Measurements from ENCODE around the gene F7.

The F7 gene

DNA sequence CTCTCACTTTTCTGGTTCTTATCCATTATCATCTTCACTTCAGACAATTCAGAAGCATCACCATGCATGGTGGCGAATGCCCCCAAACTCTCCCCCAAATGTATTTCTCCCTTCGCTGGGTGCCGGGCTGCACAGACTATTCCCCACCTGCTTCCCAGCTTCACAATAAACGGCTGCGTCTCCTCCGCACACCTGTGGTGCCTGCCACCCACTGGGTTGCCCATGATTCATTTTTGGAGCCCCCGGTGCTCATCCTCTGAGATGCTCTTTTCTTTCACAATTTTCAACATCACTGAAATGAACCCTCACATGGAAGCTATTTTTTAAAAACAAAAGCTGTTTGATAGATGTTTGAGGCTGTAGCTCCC is 14.2 kb downstream of the F7 start:
- no peak for DNase-seq

GRCh38 chr13:113120300-113121182 is 14.9 kb downstream of the F7 start:
- no peak for DNase-seq

DNA sequence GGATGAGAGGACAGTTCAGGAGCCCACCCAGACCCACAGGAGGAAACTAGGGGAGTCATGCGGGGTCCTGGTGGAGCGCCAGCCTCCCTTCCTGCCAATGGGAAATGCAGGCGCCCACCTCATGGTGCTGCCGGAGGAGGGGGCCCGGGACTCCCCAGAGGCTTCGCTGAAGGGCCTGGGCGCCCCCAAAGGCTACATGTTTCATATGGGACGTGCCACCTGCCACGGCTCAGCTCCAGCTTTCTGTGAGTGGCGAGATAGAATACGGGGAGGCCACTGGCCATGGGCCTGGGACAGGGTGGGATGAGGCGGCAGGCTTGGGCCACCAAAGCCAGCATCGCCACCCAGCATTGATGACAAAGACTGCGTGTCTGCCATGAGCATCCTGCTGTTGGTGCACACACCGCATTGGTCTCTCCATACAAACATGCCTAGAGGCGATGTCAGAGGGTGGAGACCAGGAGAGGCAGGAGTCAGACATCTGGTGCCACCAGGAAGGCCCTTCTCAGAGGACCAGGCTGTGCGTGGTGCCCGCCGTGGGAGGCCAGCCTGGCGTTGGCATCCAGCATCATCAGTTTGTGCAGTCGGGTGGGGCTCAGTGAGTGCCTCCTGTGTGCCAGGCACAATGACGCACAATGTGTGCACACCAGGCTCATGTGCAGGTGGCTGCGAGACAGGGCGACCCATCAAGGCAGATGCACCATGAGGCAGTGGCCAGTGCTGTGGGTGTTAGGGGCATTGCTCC is 15.8 kb downstream of the F7 start:
- no peak for DNase-seq

GRCh38 chr13:113121928-113122471 is 16.4 kb downstream of the F7 start:
- DNase-seq, result no peak

DNA sequence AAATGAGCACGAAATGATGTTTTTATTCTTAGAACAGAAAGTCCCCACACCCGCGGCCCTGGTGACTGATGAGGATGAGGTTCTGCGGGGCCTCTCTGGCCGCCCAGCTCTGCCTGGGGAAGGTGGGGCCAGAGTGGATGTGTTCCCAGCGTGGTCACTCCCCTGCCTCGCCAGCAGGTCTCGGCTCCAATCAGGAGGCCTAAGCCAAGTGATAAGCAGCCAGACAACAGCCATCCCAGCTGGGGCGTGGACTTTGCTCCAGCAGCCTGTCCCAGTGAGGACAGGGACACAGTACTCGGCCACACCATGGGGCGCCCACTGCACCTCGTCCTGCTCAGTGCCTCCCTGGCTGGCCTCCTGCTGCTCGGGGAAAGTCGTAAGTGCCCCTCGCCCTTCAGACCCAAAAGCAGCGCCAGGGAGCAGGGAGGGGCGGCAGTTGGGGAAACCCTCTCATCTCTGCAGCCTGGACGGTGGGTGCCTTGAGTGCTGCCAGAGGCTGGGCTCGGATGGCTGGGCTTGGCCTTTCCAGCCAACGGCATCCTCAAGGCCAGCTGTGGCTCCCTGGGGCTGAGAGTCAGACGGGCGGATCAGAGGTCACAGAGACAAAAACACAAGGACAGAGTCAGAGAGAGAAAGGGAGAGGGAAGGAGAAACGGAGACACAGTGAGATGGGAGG is 17.1 kb downstream of the F7 start, which contains the start of gene F10:
Gene F10, plus strand, starts transcription at position 250 of the 676 bp plus-strand sequence. Its CDS starts 57 bp downstream, at position 307.
- DNase-seq, result no peak

DNA sequence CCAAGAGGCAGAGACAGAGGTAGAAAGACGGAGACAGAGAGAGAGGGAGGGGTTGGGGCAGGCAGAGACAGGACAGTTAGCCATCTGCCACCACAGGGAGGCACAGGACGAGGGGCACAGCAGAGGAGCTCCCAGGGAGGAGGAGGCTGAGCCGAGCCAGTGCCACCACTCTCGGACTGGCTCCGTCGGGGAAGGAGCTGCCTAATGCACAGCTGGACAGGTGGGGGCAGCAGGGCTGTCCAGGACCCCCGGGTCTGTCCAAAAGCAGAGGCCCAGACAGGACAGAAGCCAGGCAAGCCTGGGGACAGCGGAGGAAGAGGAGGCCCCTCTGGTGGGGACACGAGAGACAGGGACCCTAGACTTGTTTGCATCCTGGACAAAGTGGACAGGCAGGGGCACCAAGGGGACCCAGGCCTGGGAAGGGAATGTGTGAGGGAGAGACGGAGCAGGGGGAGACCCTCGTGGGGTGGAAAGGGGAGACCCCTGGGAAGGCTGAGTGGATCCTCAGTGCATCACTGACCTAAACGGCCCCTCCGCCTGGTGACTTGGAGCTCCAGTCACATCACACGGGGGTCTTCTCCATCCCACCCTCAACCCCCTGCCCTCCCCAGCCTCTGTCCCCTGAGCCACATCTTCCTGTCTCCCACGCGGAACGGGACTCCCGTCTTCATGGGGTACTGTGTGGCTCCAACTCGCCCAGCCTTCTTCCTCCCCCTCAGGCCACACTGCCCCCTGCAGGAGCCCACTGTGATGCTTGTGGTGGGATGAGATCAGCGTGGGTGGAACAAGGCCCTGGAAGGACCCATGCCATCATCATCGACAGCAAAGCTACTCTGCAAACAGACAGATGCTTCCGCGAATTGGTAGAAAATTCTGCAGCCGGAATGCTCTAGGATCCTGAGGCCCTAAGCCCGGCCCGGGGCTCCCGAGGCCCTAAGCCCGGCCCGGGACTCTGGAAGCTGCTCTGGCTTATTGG is 17.9 kb downstream of the F7 start:
- DNase-seq, result no peak

DNA sequence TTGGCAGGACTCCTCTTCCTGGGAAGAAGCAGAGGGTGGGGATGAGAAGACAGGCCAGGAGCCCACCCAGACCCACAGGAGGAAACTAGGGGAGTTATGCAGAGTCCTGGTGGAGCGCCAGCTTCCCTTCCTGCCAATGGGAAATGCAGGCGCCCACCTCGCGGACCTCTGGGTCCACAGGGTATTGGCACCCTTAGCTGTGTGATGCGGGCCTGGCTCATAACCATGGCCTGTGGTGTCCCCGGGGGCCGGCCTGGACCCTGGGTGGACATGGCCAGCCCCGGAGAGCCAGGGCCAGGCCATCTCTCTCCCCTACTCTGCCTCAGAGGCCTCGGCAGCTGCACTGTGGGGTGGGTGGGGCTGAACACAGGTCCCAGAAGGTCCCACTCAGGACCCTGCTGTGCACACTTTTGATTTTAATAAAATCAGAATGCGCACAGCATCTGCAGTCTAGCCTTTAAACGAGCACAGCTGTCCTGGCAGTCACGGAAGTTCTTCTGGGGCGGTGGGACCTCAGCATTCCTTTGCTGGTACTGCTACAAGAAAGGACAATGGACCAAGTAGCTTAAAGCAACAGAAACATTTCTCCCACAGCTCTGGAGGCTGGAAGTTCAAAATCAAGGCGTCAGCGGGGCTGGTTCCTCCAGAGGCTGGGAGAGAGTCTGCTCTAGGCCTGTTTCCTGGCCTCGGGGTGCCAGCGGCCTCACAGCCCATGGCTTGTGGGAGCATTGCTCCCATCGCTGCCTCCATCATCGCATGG is 18.8 kb downstream of the F7 start:
- no peak for DNase-seq

- no peak for DNase-seq
Observed at GRCh38 chr13:113125506-113126264, 20.1 kb downstream of the F7 start.

- DNase-seq, result no peak
Observed at GRCh38 chr13:113126265-113127150, 20.9 kb downstream of the F7 start.

GRCh38 chr13:113129480-113129879 is 23.9 kb downstream of the F7 start:
- no peak for DNase-seq

- no peak for DNase-seq
Observed at GRCh38 chr13:113129921-113130750, 24.5 kb downstream of the F7 start.

GRCh38 chr13:113135281-113135760 is 29.7 kb downstream of the F7 start:
- DNase-seq, result no peak

GRCh38 chr13:113137691-113138298 is 32.2 kb downstream of the F7 start:
- DNase-seq, result no peak

- no peak for DNase-seq
Observed at GRCh38 chr13:113138792-113139551, 33.4 kb downstream of the F7 start.

GRCh38 chr13:113139577-113139976 is 34.0 kb downstream of the F7 start:
- DNase-seq, result no peak

DNA sequence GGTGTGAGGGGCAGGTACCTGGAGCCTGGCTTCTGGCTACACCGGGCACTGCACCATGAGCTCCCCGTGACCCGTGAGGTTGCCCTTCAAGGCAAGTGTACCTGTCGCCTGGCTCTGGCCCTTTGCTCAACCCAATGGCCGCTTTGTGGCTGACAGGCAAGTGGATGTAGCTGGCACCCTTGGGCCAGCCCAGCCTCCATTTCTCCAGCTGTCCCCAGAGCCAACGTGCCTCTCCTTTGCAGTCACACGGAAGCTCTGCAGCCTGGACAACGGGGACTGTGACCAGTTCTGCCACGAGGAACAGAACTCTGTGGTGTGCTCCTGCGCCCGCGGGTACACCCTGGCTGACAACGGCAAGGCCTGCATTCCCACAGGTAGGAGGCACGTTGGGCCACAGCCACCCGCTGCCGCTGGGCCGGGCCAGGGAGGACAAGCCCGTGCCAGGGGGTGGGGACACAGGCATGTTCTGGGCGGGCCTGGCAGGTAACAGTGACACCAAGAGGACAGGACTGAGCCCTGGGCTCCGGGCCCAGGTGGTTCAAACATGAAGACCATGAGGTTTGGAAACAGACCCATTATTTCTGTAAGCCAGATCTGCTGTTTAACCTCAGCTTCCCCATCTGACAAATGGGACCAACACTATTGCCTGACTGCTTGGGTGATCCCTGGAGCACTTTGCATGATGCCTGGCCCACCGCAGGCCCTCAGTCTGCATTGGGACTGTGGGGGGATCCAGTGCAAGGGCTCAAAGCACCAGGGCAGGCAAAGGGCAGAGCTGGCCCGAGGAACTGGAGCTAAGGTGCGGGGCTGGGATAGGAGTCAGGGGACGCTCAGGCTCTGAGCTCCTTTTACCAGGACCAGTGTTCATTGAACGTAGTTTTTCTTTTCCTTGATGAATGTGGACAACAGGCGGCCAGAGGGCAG is 35.3 kb downstream of the F7 start:
- DNase-seq, result no peak
